TTC549 (cell line): ENCODE data around the gene HADHB.
A peak's percentile ranks its signal among the peaks of the same experiment; 100 is the strongest.

Experiments used
- FAIRE-seq: peaks from 2 replicates; lab custom pipeline; 2012; peaks lifted over from hg19 to GRCh38; lab: Jason Lieb, UNC

The HADHB gene

DNA sequence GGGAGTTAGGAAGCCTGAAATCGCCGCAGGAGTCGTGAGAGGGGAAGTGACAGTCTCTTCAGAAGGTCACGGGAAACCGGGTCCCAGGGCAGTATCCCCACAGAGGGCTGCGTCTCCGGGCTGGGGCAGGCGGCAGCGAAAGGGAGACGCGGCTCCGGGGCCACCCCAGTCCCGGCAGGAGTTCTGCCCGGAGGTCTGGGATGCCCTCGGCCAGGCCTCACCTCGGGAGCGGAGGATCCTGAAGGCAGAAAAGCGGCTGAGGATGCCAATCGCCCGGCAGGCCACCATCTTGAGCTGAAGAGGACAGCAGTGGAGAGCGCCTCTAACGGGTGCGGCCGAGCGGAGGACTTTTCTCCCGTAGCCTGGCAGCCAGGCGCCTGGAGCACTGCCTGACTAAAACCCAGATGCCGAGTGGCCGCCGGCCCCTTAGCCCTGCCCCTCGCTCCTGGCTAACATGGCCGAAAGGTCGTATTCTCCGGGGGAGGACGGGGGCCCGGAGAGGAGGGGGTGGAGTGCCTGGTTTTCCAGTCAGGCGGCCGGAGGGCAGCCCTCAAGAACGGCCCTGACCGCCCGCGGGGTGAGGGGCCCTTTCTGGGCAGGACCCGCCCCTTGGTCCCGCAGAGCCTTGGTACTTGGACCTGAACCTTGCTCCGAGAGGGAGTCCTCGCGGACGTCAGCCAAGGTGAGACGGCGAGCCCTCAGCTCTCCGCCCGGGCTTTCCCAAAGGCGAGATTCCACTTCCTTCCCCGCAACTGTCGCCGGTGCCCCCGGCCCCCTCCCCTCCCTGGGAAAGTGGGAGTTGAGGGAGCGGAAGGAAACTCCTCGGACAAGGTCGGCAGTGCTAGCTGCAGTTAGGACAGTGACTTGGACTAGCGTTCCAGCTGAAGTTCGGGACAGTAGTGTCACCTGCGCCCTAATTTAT, at the start of gene HADHB, which contains the start of gene HADHA:
HADHB (plus strand) TSS at position 631 of the 922 bp plus-strand sequence. CDS start 9,316 bp downstream, outside the sequence.
HADHA (minus strand) TSS at position 324 of the 922 bp plus-strand sequence; CDS start at position 288, 36 bp downstream.
- FAIRE-seq, result peak; percentile 86

DNA sequence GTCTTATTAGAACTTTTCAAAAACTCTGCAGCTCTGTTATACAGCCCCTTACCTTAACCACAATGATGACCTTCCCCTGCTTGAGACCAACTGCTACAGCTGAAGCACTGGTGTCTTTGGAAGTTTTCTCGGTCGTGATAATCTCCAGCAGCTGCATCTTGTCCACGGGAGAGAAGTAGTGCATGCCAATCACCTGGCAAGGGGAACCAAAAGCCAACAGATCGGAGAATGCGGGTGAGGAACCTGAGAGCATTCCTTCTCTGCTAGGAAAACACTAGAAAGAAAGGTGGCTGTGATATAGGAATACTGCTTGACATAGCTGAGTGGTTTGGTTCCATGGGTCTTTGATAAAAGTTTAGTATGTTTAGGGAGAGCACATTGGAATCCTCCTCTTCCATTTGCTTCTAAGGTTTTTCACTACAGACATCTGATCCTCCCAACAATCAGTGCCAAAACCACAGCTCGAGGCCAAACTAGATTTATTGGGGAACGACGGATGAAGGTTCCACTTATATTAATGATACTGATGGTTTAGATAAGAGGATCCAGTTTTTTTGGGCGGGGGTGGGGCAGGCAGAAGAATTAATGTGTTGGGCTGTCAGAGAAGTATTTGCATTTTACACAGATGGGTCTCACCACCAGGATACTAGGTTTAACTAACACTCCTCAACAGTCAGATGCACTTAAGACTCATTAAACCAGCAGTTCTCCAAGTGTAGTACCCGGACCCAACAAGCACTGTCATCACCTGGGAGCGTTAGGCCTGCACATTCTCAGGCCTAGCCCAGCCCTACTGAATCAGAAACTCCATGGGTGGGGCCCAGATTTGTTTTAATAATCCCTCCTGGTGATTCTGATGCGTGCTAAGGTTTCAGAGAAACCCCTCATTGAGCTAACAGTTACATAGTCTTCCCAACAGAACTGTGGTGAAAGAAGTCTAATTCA, 49.4 kb upstream of the HADHB start:
- FAIRE-seq, result no peak

DNA sequence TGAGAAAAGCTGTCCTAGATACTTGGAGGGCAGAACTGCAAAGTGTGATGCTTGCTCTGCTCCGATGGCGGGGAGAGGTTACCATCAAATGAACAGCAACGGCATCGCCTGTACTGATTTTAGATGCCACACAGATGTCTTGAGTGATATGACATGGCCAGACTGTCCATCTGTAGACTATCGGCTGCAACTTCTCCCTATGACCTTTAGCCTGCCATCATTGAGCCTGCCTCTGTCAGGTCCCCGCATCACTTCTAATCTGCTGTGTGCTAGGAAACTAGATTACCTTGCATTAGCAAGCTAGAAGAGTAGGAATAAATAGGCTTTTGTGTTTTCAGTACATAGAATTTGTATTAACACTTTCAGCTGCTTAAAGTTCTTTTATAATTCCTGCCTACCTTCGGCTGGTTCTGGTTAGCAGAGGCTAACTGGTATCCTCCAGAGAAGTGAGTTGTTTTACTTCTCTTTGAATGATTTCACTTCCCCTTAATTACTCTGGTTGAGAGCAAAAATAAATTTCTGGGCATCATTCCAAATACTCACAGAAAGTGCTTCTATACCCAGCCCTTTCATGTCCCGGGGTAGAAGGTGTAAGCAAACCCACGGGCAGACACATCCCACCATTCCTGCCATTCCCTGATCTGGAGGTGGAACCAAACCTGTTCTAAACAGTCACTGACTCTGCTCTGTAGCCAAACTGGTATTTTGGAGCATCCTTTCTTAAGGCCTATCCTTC, 47.9 kb upstream of the HADHB start:
- FAIRE-seq, result no peak

DNA sequence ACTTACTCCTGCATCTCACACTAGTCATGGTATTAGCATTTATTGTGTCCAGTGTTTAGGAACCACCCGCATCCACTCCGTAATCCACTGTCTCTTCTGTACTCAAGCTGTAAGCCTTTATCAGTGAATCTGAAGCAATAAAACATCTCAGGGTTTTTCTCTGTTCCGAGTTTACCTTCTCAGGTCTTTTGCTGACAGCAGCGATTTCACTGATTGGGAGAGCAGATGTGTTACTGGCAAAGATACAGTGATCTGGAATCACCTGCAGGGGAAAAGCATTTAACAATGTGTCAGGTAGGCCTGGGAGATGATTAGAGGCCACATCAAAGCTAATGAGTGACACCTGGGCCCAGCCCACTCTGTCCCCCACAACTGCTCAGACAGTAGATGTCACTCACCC, 47.2 kb upstream of the HADHB start:
- no peak for FAIRE-seq

DNA sequence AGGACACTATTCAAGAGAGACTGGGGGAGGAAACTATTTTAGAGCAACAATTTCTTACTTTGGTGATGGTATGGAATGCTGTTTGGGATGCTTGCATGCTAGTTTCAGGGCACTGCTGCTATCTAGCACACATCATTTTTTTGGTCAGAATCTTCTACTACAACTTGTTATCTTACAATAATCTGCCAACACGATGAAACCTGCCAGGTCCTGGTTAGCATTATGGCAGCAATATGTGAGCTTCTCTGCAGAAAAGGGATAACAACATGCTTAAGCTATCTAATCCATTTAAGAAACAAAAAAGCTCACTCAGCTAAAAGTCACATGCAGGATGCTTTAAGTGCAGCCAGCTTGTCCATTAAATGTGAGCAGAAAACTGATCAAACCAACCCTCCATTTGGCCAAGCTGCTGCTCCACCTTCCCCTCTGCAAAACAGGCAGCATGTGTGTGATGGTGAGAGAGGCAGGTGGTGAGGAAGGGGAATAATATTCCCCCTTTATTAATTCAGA, 41.7 kb upstream of the HADHB start:
- no peak for FAIRE-seq

DNA sequence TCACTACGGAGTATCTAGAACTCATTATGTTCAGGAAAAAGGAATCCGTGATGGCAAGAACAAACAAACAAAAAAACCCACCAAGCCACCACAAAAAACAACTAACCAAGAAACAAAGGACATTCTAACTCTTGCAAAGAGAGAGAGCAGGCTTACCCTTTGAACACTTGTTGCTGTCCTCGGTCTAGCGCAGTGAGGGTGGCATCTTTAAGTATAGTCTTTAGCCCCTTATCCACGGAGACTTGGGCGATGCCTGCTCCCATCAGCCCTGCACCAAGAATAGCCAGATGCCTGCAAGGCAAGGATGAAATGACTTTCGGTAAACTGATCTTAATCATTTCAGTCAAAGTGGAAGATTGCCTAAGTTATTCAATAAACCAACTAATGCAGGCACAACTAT, 40.8 kb upstream of the HADHB start:
- no peak for FAIRE-seq

DNA sequence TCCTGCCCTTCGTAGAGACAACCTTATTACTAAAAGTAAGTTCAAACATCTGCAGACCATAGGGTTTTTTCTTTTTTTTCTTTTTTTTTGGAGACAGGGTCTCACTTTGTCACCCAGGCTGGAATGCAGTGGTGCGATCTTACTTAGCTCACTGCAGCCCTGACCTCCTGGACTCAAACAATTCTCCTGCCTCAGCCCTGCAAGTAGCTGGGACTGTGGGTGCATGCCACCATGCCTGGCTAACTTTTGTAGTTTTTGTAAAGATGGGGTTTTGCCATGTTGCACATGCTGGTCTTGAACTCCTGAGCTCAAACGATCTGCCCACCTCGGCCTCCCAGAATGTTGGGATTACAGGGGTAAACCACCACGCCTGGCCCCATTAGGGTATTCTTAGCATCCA, 32.7 kb upstream of the HADHB start:
- no peak for FAIRE-seq

DNA sequence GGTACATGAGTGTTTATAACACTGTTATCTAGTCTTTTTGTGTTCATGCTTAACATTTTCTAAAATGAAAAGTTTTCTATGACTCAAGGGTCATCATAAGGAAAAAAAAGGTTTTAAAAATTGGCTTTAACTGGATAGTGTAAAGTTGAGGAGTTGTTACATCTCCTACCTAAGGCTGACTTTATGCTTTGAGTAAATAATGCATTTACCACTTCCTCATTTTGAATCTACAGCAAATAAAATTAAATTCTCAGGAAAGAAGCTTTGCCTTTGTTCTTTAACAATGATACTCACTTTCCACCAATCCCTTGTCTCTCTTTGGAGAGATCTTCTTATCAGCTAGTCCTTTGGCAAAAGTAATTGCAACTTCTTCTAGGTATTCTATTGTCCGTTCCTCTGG, 30.0 kb upstream of the HADHB start:
- no peak for FAIRE-seq

DNA sequence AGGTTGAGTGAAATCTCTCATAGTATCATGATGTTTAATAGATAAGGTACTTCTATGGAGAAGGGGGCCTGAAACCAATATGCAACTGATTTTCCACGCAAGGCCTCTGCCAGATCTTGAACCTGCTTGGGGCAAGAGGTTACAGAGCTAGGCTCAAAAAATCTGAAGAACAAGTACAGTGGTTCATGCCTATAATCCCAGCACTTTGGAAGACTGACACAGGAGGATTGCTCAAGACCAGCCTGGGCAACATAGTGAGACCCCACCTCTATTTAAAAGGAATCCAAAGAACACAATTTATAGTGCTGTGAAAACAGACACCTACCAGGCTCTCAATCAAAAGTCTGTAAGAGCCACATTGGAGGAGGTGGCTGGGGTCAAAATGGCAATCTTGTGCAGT, 28.9 kb upstream of the HADHB start:
- no peak for FAIRE-seq

DNA sequence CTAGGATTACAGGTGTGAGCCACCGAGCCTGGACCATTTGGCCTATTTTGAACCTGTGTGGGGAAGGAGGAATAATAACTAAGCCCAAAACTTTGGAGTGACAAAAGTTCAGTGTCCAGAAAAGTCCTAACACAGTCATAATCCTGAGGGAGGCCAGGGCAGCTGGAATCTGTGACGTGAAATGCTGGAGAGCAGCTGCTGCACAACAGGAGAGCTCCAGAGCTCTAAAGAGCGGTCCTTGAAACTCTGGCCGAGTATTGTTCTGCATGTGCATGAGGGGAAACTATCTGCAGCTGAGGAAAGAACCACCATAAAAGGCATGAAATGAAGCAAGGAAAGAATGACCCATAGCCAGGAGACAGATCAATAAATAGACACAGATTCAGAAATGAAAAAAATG, 28.2 kb upstream of the HADHB start:
- no peak for FAIRE-seq

DNA sequence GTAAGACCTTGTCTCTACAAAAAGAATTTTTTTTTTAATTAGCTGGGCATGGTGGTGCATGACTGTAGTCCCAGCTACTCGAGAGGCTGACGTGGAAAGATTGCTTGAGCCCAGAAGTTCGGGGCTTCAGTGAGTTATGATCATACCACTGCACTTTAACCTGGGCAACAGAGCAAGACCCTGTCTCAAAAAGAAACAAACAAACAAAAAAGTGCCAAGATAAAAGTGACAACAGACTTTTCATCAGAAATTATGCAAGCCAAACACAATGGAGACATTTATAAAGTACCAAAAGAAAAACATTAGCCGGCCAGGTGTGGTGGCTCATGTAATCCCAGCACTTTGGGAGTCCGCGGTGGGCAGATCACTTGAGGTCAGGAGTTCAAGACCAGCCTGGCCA, 27.0 kb upstream of the HADHB start:
- FAIRE-seq, result no peak

DNA sequence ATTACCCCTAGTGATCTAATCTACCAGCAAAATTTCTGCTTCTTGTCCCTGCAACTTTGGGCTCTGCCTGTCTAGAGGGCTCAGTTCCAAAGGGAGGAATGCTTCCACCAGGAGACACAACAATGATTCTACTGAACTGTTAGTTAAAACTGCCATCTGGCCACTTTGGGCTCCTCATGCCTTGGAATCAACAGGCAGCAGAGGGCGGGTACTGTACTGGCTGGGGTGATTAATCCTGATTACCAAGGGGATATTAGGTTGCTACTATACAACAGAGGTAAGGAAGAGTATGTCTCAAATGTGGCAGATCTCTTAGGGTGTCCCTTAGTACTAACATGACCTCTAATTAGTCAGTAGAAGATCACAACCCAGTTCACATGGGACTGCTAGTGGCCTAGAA, 21.7 kb upstream of the HADHB start:
- FAIRE-seq, result no peak

DNA sequence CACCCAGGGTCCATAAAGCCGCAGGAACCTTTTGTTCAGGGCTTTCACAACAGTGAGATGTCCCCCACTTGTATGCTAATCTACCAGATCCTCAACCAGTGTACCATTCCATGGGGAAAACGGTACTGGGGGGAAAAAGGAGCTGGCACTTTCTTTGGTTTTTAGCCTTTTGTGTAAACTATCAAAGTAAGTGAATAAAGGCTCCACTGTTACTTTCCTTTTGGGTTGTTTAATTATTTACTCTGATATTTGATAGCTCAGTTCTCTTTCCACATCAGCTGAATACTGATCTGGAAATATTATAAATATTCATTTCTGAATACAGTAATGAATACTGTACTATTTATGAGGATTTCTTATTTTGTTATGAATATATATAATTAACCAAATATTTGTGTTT, 20.6 kb upstream of the HADHB start:
- no peak for FAIRE-seq

DNA sequence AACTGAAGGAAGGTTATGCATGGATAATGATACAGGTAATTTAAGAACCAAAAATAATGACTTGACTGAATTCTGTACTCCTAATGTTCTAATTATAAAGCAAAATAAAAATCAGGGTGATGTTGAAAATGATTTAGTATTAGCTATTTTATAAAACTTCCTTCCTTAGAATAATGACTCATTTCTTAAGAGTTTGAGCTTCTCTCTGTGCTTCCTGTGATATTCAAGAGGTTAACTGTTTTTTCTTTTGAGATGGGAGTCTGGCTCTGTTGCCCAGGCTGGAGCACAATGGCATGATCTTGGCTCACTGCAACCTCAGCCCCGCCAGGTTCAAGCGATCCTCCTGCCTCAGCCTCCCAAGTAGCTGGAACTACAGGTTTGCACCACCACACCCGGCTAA, 15.1 kb upstream of the HADHB start:
- peak; percentile 55 for FAIRE-seq

DNA sequence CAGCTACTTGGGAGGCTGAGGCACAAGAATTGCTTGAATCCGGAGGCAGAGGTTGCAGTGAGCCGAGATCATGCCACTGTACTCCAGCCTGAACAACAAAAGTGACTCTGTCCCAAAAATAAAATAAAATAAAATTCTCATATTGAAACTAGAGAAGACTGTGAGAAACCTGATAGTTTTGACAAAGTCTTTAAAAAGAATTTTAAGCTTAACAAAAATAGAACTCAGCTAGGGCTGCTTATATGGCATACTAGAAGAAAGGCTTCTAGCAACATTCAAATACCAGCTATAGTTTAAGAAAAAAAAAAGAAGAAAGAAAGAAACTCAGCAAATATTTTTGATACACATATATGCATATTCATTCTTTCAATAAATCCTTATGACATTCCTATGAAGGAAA, 13.9 kb upstream of the HADHB start:
- FAIRE-seq, result no peak

DNA sequence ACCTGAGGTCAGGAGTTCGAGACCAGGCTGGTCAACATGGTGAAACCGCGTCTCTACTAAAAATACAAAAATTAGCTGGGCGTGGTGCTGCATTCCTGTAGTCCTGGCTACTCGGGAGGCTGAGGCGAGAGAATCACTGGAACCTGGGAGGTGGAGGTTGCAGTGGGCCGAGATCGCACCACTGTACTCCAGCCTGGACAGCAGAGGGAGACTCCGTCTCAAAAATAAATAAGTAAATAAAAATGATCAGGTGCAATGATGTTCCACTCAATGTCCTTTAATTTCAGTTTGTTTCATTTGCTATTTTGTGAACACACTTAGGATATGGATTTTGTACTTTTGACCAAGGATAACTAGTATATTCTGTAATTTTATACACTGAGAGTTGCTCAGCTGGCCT, 9.7 kb upstream of the HADHB start:
- no peak for FAIRE-seq

DNA sequence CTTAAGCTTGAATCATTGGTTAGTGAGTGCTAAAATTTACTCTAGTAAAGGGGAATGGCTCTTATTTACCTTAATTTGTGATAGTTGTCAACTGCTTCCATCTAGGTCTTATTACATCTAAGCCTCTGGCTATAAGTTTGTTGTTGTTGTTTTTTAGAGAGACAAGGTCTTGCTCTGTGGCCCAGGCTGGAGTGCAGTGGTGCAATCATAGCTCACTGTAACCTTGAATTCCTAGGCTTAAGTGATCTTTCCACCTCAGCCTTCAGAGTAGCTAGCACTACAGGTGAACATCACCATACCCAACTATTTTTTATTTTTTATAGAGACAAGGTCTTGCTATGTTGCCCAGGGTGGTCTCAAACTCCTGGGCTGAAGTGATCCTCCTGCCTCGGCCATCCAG, 6.9 kb upstream of the HADHB start:
- no peak for FAIRE-seq

DNA sequence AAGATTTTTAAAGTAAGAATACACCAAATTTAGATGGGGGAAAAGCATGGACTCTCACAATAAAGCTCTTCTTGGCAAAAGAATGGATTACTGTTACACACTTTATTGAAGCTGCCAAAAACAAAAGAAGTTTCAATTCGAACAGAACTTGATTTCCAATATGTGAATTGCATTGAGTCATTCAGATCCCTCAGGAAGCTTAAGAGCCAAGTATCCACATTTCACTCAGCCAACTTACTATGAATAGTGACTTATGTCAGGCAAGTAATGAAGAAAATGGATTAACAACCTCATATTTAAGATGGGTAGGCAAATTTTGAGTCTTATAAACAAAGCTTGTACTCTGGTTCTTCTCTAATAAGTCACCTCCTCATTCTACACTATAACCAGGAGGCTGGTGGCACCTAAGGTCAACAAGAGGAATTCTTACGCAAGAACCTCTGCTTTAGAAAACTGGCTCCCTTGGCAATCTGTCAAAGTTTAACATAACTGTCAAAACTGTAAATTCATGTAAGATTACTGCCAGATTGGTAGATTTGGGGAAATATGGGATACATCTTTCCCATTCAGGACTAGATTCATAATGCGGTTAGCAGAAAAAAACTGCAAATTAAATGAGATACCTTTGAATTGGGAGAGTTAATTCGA, 6.3 kb upstream of the HADHB start:
- FAIRE-seq, result no peak

DNA sequence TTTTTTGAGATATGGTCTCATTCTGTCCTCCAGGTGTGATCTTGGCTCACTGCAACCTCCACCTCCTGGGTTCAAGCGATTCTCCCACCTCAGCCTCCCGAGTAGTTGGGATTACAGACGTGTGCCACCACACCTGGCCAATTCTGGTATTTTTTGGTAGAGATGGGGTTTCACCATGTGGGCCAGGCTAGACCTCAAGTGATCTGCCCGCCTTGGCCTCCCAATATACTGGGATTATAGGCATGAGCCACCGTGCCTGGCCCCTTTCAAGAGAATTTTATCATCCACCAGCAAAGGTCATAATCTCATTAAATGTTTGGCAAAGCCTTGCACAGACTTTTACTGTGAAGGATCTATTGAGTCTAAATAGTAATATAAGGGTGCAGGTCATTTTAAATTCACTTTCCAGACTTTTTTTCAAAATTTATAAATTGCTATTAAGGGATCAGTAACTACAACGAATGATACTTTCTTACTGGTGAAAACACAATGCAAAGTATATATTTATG, 2.8 kb upstream of the HADHB start:
- FAIRE-seq, result no peak

DNA sequence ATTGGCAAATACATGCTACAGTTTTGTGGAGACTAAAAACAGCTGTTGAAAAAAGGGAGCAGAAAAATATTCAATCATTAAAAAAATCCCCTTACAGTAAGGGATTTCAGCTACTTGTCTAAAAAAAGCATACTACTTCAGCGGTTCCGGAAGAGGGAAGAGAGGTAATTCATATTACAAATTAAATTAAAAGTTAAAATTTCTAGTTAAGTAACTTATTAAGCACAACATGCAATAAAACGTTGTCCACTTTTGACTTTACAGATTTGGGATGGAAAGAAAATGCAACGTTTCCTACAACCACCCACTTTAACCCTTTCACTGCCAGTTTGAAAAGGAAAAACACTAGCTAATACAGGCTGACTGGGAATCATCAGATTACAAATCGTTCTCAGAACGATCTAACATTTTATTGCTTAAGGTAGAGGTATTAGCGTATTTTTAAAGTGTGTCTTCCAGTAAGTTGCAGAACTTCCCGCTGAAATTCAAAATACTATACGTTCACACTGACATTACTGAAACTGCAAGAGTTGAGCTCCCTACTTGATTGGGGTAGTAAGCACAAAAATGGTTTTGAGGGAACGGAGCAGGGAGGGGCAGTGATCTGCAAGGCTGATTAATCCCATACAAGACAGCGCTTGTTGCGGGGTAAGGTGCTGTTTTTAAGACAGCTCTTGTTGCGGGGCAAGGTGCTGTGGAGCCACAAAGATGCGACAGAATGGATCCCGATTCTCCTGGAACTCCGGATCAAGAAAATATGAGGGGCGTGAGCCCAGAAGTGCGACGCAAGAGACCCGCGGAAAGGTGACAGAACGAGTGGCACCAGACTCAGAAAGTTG, 1.1 kb upstream of the HADHB start:
- FAIRE-seq, result no peak
